Transverse colon (tissue), 4 donors: ENCODE results near the gene ABCA1. TPM values are rescaled to one million over a fixed set of nuclear protein-coding genes. Genes with fewer than 3 reads are reported as not detected.

Experiments used
- DNase-seq: peaks from one replicate; pipeline ENCODE4 v3.0.0-alpha.2; 2019
- H3K27ac ChIP-seq, 4 donors: fragments of 200-600 bp; sonication (generic); 2 replicates each; pipeline ENCODE4 v1.5.1; 2016 to 2018; ENCODE audit warnings: inconsistent platforms in 4 of 4
- H3K27me3 ChIP-seq: fragments of 200-600 bp; sonication (generic); 2 replicates; pipeline ENCODE4 v1.5.1; 2017; ENCODE audit warnings: inconsistent platforms
- H3K36me3 ChIP-seq, 4 donors: fragments of 200-600 bp; sonication (generic); 2 replicates each; pipeline ENCODE4 v1.5.1; 2017 to 2019; ENCODE audit warnings: inconsistent platforms in 4 of 4
- H3K4me1 ChIP-seq, 4 donors: fragments of 200-600 bp; sonication (generic); 2 replicates each; pipeline ENCODE4 v1.5.1; 2017 to 2020; ENCODE audit warnings: inconsistent platforms in 4 of 4
- H3K4me3 ChIP-seq, 4 donors: fragments of 200-600 bp; sonication (generic); 1 replicate in 1 of 4; 2 replicates in 3 of 4; pipeline versions ENCODE4 v1.5.1 to v1.6.1; 2017 to 2019; ENCODE audit warnings: inconsistent platforms in 4 of 4
- H3K9me3 ChIP-seq, 2 donors: fragments of 200-600 bp; sonication (generic); 2 replicates each; pipeline ENCODE4 v1.5.1; 2017 to 2019; ENCODE audit warnings: inconsistent platforms in 2 of 2
- CTCF ChIP-seq, 5 experiments: fragments of 200-600 bp in 3 of 5; fragments of 450-650 bp in 2 of 5; sonication (generic) in 3 of 5; IDR thresholded peaks; 1 replicate in 2 of 5; 2 replicates in 3 of 5; pipeline ENCODE4 v1.5.1; 2016 to 2017; ENCODE audit warnings: antibody characterized with exemption in 5 of 5, inconsistent platforms in 3 of 5, mild to moderate bottlenecking in 2 of 5, moderate library complexity in 1 of 5
- EP300 ChIP-seq: sonication (generic); formaldehyde crosslinking; IDR thresholded peaks from one replicate; pipeline ENCODE4 v1.6.1; 2017; ENCODE audit warnings: antibody characterized with exemption, low read depth
- POLR2A ChIP-seq: fragments of 450-650 bp; IDR thresholded peaks from one replicate; pipeline ENCODE4 v1.6.1; 2016; ENCODE audit warnings: antibody characterized with exemption, mild to moderate bottlenecking, moderate library complexity
- POLR2AphosphoS5 ChIP-seq, 3 donors: sonication (generic); formaldehyde crosslinking; IDR thresholded peaks; one replicate each; pipeline ENCODE4 v1.6.1; 2016; ENCODE audit warnings: antibody characterized with exemption in 3 of 3
- WGBS, 2 donors: methylation state at CpG; one replicate each; pipeline ENCODE4 v1.1.5; 2018; ENCODE audit warnings: low coverage in 1 of 2; 5-methylcytosine and 5-hydroxymethylcytosine counted together
- in situ Hi-C, 4 donors: fragments of 200-750 bp; cut with MboI; loops; one replicate each; pipeline versions ENCODE4 v1.15.0 to v1.15.1; 2017; ENCODE audit warnings: low sequenced_read_pairs in 3 of 4, low pct_ligation_motif_present in 1 of 4, low pct_unique_long_range_greater_than_20kb in 1 of 4
- intact Hi-C: fragments of 100-400 bp; cut with DNase I; formaldehyde crosslinking; loops from one replicate; pipeline ENCODE4 v1.15.1; 2023; ENCODE audit warnings: low total_unique reads
- total RNA-seq, 4 donors: library from RNA; depleted of rRNA; stranded (reverse); fragments of >200 nt; gene quantifications; one replicate each; pipeline ENCODE4 v1.1.0, GENCODE V29; 2016

The ABCA1 gene
- total RNA-seq, 4 donors from 2014 or later, result 20.5 to 67.3 (median 60.5) TPM

- TF ChIP-seq CTCF (IDR thresholded peaks at IDR 0.05) (no peak), POLR2AphosphoS5 (IDR thresholded peaks at IDR 0.05) (no peak), POLR2A (no peak), EP300 (no peak)
- 27 to 46% methylated on average over 1 of the region's 1 CpG for WGBS, 2 donors
- intact Hi-C loops, result no loop called here
Measured at GRCh38 chr9:104740621-104741020, 187.3 kb downstream of the ABCA1 start.

DNA sequence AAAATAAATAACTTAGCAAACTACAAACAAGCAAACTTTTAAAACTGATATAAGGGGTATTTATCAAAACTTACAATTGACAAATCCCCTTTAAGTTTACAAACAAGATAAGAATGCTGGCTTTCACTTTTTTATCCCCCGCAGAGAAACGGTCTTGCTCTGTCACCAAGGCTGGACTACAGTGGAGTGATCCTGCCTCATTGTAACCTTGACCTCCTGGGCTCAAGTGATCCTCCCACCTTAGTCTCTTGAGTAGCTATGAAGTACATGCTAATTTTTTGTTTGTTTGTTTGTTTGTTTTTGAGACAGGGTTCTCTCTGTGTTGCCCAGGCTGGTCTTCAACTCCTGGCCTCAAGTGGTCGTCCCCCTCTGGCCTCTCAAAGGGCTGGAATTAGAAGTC is 189.5 kb downstream of the ABCA1 start:
- 72 to 83% methylated on average over 2 to 3 of the region's 3 CpGs for WGBS, 2 donors
- no peak for DNase-seq
- Histone ChIP-seq H3K4me1 (peaks cover 0 to 3% (median 0%) of the 10 kb centered on the region in 4 donors), H3K27ac (no peak overlapping the region), H3K27me3 (no peaks in the 10 kb centered on the region), H3K9me3 (no peaks in the 10 kb centered on the region), H3K4me3 (no peak overlapping the region), H3K36me3 (no peaks in the 10 kb centered on the region)
- intact Hi-C loops, result no loop called here
- TF ChIP-seq POLR2AphosphoS5 (IDR thresholded peaks at IDR 0.05) (no peak), EP300 (no peak), POLR2A (no peak), CTCF (IDR thresholded peaks at IDR 0.05) (no peak)
- in situ Hi-C loops, result no loop called here

More at GRCh38 chr9:104740621-104741020, 187.3 kb downstream of the ABCA1 start:
- H3K4me1 ChIP-seq, result peaks cover 0 to 3% (median 0%) of the 10 kb centered on the region in 4 donors
- no peaks in the 10 kb centered on the region for H3K36me3 ChIP-seq
- H3K4me3 ChIP-seq, result no peak overlapping the region
- no peaks in the 10 kb centered on the region for H3K27me3 ChIP-seq
- no peak overlapping the region for H3K27ac ChIP-seq
- in situ Hi-C loops, result no loop called here
- H3K9me3 ChIP-seq, result no peaks in the 10 kb centered on the region
- DNase-seq, result no peak

Other genes starting within 250 kb of the ABCA1 start
- not detected for gene OR13D1, start 233.6 kb downstream of the ABCA1 start, total RNA-seq
- gene NIPSNAP3A, start 180.5 kb downstream of the ABCA1 start, total RNA-seq, result 10 to 100 TPM in 2 of 4 donors, 1 to 10 TPM in 2; 2.6 to 56.3 (median 22.5) TPM
- gene NIPSNAP3B, start 164.0 kb downstream of the ABCA1 start, total RNA-seq, result 1 to 10 TPM in 1 of 4 donors, under 1 TPM in 1, not detected in 2; 0.68 to 1.3 TPM